HEK293 (cell line): ENCODE results near the gene CD177.
"Not testable (repeated sequence)": the region's sequence is repeated elsewhere in the genome, so short reads cannot be mapped to it uniquely, and the experiment has no call there.

ENCODE experiments used
- CTCF ChIA-PET: fragments of 350-600 bp; formaldehyde crosslinking; extraction: SDS; loops from one replicate; lab custom pipeline; 2021; ENCODE audit warnings: antibody characterized with exemption; lab: Yijun Ruan, JAX
- POLR2A ChIA-PET: fragments of 300-600 bp; formaldehyde crosslinking; extraction: SDS; loops from one replicate; lab custom pipeline; 2020; ENCODE audit warnings: antibody characterized with exemption, inconsistent platforms; lab: Yijun Ruan, JAX
- H3K27ac ChIP-seq: fragments of 200-500 bp; sonication (Bioruptor generic); 2 replicates; pipeline ENCODE4 v1.5.1; 2014; ENCODE audit warnings: low read depth, low read length, control low read depth, inconsistent platforms; ENCODE audit errors: extremely low read depth
- H3K36me3 ChIP-seq, 2 experiments: fragments of 200-500 bp in 1 of 2; sonication (Bioruptor generic) in 1 of 2; 1 replicate in 1 of 2; 2 replicates in 1 of 2; pipeline ENCODE4 v1.5.1; 2014 to 2017; ENCODE audit warnings: inconsistent platforms in 2 of 2, low read length in 2 of 2; ENCODE audit not compliant: control insufficient read depth in 2 of 2, insufficient read depth in 1 of 2
- H3K4me1 ChIP-seq: fragments of 200-500 bp; sonication (Bioruptor generic); 2 replicates; pipeline ENCODE4 v1.5.1; 2014; ENCODE audit warnings: mild to moderate bottlenecking, low read length, inconsistent platforms; ENCODE audit not compliant: control insufficient read depth, insufficient read depth
- H3K4me3 ChIP-seq: 2 replicates; pipeline ENCODE4 v1.5.1; 2011; ENCODE audit warnings: low read depth, mild to moderate bottlenecking, control low read depth, low read length, moderate library complexity
- H3K9me3 ChIP-seq: fragments of 200-500 bp; sonication (Bioruptor generic); 2 replicates; pipeline ENCODE4 v1.5.1; 2014; ENCODE audit warnings: low read depth, low read length, inconsistent platforms; ENCODE audit not compliant: control insufficient read depth, insufficient read depth
- KLF1 ChIP-seq: fragments of 450-650 bp; formaldehyde crosslinking; IDR thresholded peaks from 2 replicates; pipeline ENCODE4 v1.5.1; 2016; ENCODE audit warnings: missing biosample characterization, missing genetic modification characterization
- PRDM10 ChIP-seq: fragments of 450-650 bp; formaldehyde crosslinking; IDR thresholded peaks from 2 replicates; pipeline ENCODE4 v1.5.1; 2016; ENCODE audit warnings: missing biosample characterization, missing genetic modification characterization
- ZBTB20 ChIP-seq: fragments of 450-650 bp; formaldehyde crosslinking; IDR thresholded peaks from 2 replicates; pipeline ENCODE4 v1.5.1; 2016; ENCODE audit warnings: missing biosample characterization, missing genetic modification characterization
- ZNF24 ChIP-seq: fragments of 450-650 bp; formaldehyde crosslinking; IDR thresholded peaks from 2 replicates; pipeline ENCODE4 v1.5.1; 2016; ENCODE audit warnings: missing biosample characterization, missing genetic modification characterization
- ZNF335 ChIP-seq: fragments of 450-650 bp; formaldehyde crosslinking; conservative IDR thresholded peaks from 2 replicates; pipeline ENCODE4 v1.5.1; 2016; ENCODE audit warnings: missing biosample characterization, missing genetic modification characterization
- ZNF518A ChIP-seq: fragments of 450-650 bp; formaldehyde crosslinking; conservative IDR thresholded peaks from 2 replicates; pipeline ENCODE4 v1.5.1; 2016; ENCODE audit warnings: low read depth, missing biosample characterization, missing genetic modification characterization
- ZNF600 ChIP-seq: fragments of 450-650 bp; formaldehyde crosslinking; IDR thresholded peaks from 2 replicates; pipeline ENCODE4 v1.5.1; 2016; ENCODE audit warnings: missing biosample characterization, missing genetic modification characterization
- ZNF692 ChIP-seq: fragments of 450-650 bp; formaldehyde crosslinking; IDR thresholded peaks from 2 replicates; pipeline ENCODE4 v1.5.1; 2016; ENCODE audit warnings: missing biosample characterization, missing genetic modification characterization
- ZXDB ChIP-seq: fragments of 450-650 bp; formaldehyde crosslinking; IDR thresholded peaks from 2 replicates; pipeline ENCODE4 v1.5.1; 2016; ENCODE audit warnings: missing biosample characterization, missing genetic modification characterization

CD177 gene

GRCh38 chr19:43342104-43342503 lies 11.4 kb upstream of the CD177 start (continued):
- TF ChIP-seq ZNF24 (tag by site-specific recombination) (peak; percentile 70; the same call in 1 of the 2 replicates), ZXDB (tag by site-specific recombination) (peak; percentile 61), ZNF600 (peak; percentile 90), ZNF692 (tag by site-specific recombination) (0 out of 2 replicates have a peak, but pooled peaks have one; percentile 50), ZNF335 (tag by site-specific recombination) (0 out of 2 replicates have a peak, but pooled peaks have one; percentile 20)
- TF ChIP-seq, all 188 proteins: peak for 18; not testable (repeated sequence) for 170

GRCh38 chr19:43344347-43344925 lies 9.1 kb upstream of the CD177 start:
- POLR2A ChIA-PET, H3K4me3 ChIP-seq, H3K36me3 ChIP-seq: not testable (repeated sequence)
- peaks cover 26% of the 10 kb centered on the region for H3K4me1 ChIP-seq
- 0 out of 2 replicates have a peak overlapping the region, but pooled peaks have one; percentile 31 for H3K27ac ChIP-seq
- CTCF ChIA-PET = interaction anchor here (3.4 kb wide), 1 partner anchor 12 kb away, joined by 15 read pairs; no protein-coding TSS in a partner anchor
- H3K9me3 ChIP-seq = peaks cover 11% of the 10 kb centered on the region
- peak; percentile 44 for TF ChIP-seq ZNF518A (tag by site-specific recombination)
- peak; percentile 94 for TF ChIP-seq PRDM10
- TF ChIP-seq ZBTB20 (tag by site-specific recombination) = 0 out of 2 replicates have a peak, but pooled peaks have one; percentile 21

GRCh38 chr19:43349813-43350212 lies 3.7 kb upstream of the CD177 start:
- H3K4me1 ChIP-seq, H3K27ac ChIP-seq, H3K36me3 ChIP-seq, H3K4me3 ChIP-seq, POLR2A ChIA-PET: not testable (repeated sequence)
- CTCF ChIA-PET = interaction anchor here (0.7 kb wide), 1 partner anchor 81 kb away, joined by 5 read pairs; no protein-coding TSS in a partner anchor
- peak; percentile 35; the same call in 1 of the 2 replicates for TF ChIP-seq KLF1 (tag by site-specific recombination)
- H3K9me3 ChIP-seq = peaks cover 13% of the 10 kb centered on the region
